Renal cortex interstitium (tissue), 11 donors: Measurements from ENCODE around the gene NPHP4. TPM values are rescaled to one million over a fixed set of nuclear protein-coding genes. Genes with fewer than 3 reads are reported as not detected.

Experiments
- DNase-seq, 11 donors: peaks; one replicate each; pipeline ENCODE4 v3.0.0-alpha.2; 2013; ENCODE audit warnings: low read depth in 9 of 11, low spot score in 4 of 11; ENCODE audit errors: extremely low read depth in 1 of 11
- polyA plus RNA-seq, 3 donors: library from polyadenylated mRNA; unstranded; fragments of 120-200 nt; gene quantifications; one replicate each; pipeline ENCODE4 v1.2.1, GENCODE V29; 2013; ENCODE audit not compliant: insufficient read length in 3 of 3

Gene NPHP4
- polyA plus RNA-seq, 3 donors, result 9.1 to 16.6 (median 13.0) TPM

- DNase-seq, result no peak
These were observed 2.7 kb upstream of the NPHP4 start for GRCh38 chr1:5994713-5995621.

- DNase-seq, result no peak
These were observed 1.6 kb upstream of the NPHP4 start for GRCh38 chr1:5993556-5994491.

DNA sequence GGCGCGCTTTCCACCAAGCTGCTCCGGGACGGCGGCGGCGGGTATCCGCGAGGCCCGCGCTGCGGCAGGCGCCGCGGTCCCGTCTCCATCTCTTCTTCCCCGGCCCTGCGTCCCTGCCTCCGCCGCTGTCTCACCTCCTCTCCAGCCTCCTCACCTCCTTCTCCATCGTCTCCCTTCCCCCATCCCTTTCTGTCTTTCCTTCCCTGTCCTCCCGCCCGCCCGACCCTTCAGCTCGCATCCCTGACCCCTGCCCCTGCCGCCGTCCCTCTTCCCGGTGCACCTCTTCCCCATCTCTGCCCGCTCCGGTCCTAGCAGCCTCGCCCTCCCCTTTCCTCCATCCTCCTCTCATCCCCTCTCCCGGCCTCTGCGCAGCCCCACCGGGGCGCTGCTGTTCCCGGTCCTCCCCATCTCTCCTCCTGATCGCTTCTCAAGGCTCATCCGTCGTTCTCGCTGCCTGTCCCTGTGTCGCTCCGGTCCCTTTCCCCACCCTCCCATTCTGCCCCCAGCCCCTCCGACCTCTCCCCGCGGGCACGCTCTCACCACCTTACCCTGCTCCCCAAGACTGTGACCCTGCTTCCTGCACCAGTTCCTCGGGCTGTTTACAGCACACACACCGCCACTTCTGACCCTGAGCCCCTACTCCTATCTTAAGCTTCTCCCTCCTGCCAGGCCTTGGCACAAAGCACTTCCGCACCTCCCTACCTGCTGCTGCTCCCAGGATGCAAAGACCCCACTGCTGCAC is 760 bp upstream of the NPHP4 start:
- DNase-seq, result no peak

GRCh38 chr1:5991381-5992025 is 722 bp downstream of the NPHP4 start:
- no peak for DNase-seq

DNA sequence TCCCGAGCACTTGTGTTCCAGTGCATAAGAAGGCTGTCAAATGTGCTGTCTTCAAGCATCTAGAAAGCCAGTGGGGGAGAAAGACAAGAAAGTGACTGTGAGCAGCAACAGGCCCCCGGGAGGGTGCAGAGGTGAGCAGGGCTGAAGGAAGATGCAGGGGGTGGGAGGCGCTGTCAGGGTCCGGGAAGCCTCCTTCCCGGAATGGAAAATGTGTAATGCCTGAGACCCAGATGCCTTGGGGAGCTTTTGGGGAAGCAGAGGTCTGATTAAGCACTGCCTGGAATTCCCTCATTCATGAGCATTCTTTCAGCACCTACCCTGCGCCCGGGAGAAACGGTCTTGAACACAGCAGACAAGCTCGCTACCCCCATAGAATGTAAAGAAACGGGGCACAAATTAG is 1.3 kb downstream of the NPHP4 start:
- DNase-seq, result no peak

DNA sequence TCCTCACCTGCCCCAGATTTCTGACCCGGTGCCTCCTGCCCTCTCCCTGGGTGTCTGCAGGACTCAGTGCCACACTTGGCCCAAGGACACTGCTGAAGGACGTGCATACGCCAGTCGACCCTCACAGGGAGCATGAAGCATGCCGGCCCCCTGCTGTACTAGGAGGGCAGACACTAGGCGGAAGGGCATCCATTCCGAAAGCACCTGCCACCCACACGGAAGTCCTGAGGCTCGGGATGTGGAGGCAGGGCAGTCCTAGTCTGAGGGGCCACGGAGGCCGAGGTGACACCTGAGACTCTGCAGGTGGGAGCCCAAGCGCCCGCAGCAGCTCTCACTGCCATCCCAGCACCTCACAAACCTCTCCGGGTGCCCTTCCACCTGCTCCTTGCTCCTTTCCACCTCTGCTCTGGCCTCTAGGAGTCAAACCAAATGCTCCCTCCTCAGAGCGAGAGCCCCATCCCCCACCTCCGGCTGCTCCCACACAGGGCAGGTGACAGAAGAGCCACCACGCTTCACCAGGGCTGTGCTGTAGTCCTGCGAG is 2.4 kb downstream of the NPHP4 start:
- no peak for DNase-seq

- no peak for DNase-seq
These were observed 3.0 kb downstream of the NPHP4 start for GRCh38 chr1:5989286-5989605.

DNA sequence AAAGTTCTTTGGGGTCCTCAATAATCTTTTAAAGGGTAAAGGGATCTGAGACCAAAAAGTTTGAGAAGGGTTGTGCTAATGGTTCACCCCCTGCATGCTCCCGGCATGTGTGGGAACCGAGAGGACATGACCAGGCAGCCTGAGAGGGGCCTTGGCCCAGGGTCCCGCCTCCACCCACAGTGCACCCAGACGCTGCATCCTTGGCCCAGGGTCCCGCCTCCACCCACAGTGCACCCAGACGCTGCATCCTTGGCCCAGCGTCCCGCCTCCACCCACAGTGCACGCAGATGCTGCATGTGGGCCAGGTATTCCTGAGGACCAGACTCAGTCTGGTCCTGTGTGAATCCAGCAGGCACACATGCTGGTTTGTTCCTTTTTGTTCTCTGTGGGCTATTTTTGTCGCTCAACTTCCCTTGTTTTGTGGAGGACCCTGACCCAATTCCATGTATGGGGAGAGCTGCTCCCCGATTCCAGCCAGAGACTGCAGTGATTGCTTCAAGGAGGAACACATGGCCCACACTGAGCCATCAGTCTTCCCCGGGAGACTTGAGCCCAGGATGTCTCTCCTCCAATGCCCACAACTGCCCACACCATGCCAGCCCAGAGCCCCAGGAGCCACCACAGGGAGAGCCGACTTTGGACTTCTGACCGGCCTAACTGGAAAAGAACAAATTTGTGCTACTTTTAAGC is 3.5 kb downstream of the NPHP4 start:
- DNase-seq, result no peak

- no peak for DNase-seq
These were observed 6.2 kb downstream of the NPHP4 start for GRCh38 chr1:5986018-5986417.

GRCh38 chr1:5985250-5985649 is 7.0 kb downstream of the NPHP4 start:
- no peak for DNase-seq

- DNase-seq, result no peak
These were observed 8.7 kb downstream of the NPHP4 start for GRCh38 chr1:5983361-5984103.

- DNase-seq, result no peak
These were observed 9.4 kb downstream of the NPHP4 start for GRCh38 chr1:5982868-5983267.

GRCh38 chr1:5982276-5982675 is 9.9 kb downstream of the NPHP4 start:
- no peak for DNase-seq

- DNase-seq, result no peak
These were observed 11.2 kb downstream of the NPHP4 start for GRCh38 chr1:5981009-5981380.

DNA sequence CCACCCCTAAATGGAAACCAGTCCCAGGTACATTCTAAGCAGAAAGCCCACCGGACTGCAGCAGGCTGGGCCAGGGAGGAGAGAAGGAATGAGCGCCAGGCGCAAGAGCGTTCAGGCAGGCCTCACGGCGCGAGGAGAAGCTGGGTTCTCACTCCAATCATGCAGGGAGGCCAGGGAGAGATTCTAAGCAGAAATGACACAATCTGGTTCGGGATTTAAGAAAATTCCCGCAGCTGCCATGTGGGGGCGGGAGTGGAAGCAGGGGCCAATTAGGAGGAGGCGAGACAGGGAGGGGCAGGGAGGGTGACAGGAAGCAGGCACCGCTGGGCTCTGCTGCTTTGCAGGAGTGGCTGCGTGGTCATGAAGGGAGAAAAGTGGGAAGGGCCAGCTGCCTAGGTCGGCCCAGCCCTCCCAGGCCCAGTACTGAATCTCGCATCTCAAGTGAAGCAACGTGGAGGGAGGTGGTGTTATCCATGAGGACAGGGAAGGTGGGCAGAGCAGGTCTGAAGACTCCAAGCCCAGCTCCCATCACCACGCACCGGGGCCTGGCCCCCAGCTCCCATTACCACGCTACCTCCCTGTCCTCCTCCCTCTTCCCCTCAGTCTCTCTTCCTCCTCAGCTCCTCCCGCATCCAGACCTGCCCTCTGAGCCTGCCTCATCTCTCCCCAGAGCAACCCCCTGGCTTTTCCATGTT is 11.8 kb downstream of the NPHP4 start:
- DNase-seq, result peak in 3 of 11 donors; percentile 52 to 60 (median 56)

DNA sequence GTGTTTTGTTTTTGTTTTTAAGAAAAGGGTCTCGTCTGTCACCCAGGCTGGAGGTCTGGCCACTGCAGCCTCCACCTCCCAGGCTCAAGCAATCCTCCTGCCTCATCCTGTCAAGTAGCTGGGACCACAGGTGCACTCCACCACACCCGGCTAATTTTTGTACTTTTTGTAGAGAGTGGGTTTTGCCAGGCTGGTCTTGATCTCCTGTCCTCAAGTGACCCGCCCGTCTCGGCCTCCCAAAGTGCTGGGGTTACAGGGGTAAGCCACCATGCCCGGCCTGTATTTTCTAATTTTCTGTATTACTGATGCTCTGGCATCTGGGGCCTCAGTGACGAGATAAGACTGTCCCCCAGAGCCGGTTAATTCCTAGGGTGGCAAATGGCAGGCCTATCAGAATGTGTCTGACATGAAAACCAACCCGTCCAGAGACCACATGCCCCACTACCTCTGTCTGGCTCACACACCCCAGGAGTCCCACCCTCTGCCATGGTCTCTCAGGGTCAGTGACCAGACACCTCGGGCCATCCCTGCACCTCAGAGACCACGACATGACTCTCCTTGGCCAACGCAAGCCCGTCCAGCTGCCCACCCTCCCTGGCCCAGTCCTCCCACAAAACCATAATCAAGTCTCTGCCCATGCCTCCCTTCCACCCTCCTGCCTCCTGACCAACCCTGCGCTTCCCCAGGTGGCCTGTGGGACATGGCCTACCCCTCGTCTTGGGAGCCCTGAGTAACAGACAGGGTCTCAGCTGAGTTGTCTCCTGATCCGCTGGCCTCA is 12.5 kb downstream of the NPHP4 start:
- no peak for DNase-seq
